Suppressor macrophage treated with lipopolysaccharide for 4 hours (primary cell): ENCODE data around the gene GINS1.
"Not testable (repeated sequence)": the region's sequence is repeated elsewhere in the genome, so short reads cannot be mapped to it uniquely, and the experiment has no call there.

ENCODE experiments used
- DNase-seq: peaks from one replicate; pipeline ENCODE4 v3.0.0-alpha.2; 2020

GINS1 gene

GRCh38 chr20:25457886-25458680 is 50.6 kb downstream of the GINS1 start:
- no peak for DNase-seq

GRCh38 chr20:25459111-25459830 is 51.8 kb downstream of the GINS1 start:
- DNase-seq = no peak

- peak; percentile 39 for DNase-seq
Measured at GRCh38 chr20:25459916-25460535, 52.6 kb downstream of the GINS1 start.

- DNase-seq = no peak
Measured at GRCh38 chr20:25460566-25461280, 53.2 kb downstream of the GINS1 start.

- no peak for DNase-seq
Measured at GRCh38 chr20:25461281-25461650, 53.8 kb downstream of the GINS1 start.

- DNase-seq = peak; percentile 89
Measured at GRCh38 chr20:25461786-25462545, 54.5 kb downstream of the GINS1 start.

GRCh38 chr20:25464501-25465242 is 57.2 kb downstream of the GINS1 start:
- no peak for DNase-seq

- DNase-seq = peak; percentile 12
Measured at GRCh38 chr20:25465243-25466135, 58.0 kb downstream of the GINS1 start.

GRCh38 chr20:25466846-25467245 is 59.4 kb downstream of the GINS1 start:
- DNase-seq = no peak

- DNase-seq = no peak
Measured at GRCh38 chr20:25467441-25467840, 60.0 kb downstream of the GINS1 start.

GRCh38 chr20:25468126-25469075 is 60.9 kb downstream of the GINS1 start:
- DNase-seq = no peak

GRCh38 chr20:25469558-25469957 is 62.1 kb downstream of the GINS1 start:
- no peak for DNase-seq

- DNase-seq = no peak
Measured at GRCh38 chr20:25470045-25470444, 62.6 kb downstream of the GINS1 start.

- DNase-seq = no peak
Measured at GRCh38 chr20:25471020-25471419, 63.5 kb downstream of the GINS1 start.

GRCh38 chr20:25473297-25473696 is 65.8 kb downstream of the GINS1 start:
- DNase-seq = not testable (repeated sequence)

GRCh38 chr20:25476106-25477013 is 68.9 kb downstream of the GINS1 start:
- DNase-seq = no peak

GRCh38 chr20:25477014-25477882 is 69.8 kb downstream of the GINS1 start:
- DNase-seq = no peak
